ENCODE measurements around the gene VPS37C.

Gene VPS37C

GRCh38 chr11:61139387-61139786, 21.8 kb downstream of the VPS37C start:
- Histone ChIP-seq H2AFZ (ENCODE audit: low read depth, low read length) (no peak overlapping the region), H3K9ac (ENCODE audit: low read length) (no peak overlapping the region), H3K27ac (ENCODE audit: low read length) (no peak overlapping the region), H4K20me1 (ENCODE audit: insufficient read depth, low read length) (0 out of 2 replicates have a peak, but pooled peaks cover 5% of the 10 kb centered on the region), H3K79me2 (ENCODE audit: low read length) (peaks cover 14% of the 10 kb centered on the region), H3K4me3 (ENCODE audit: low read length) (no peak overlapping the region), H3K4me2 (ENCODE audit: low read length) (no peak overlapping the region), H3K27me3 (ENCODE audit: low read depth, low read length) (no peaks in the 10 kb centered on the region), H3K9me3 (ENCODE audit: insufficient read depth, low read length) (no peaks in the 10 kb centered on the region), H3K4me1 (ENCODE audit: low read length) (peaks cover 12% of the 10 kb centered on the region), H3K36me3 (replicated peaks; ENCODE audit: low read depth, low read length) (peaks cover 14% of the 10 kb centered on the region)
- TF ChIP-seq EZH2phosphoT487 (IDR thresholded peaks at IDR 0.05; ENCODE audit: low read depth) (no peak), CTCF (IDR thresholded peaks at IDR 0.05; ENCODE audit: low read depth, low read length) (no peak)

GRCh38 chr11:61138935-61139334, 22.3 kb downstream of the VPS37C start:
- H3K9ac ChIP-seq (ENCODE audit: low read length), result no peak overlapping the region
- peaks cover 14% of the 10 kb centered on the region for H3K36me3 ChIP-seq (replicated peaks; ENCODE audit: low read depth, low read length)
- no peak overlapping the region for H2AFZ ChIP-seq (ENCODE audit: low read depth, low read length)
- H3K4me1 ChIP-seq (ENCODE audit: low read length), result peaks cover 12% of the 10 kb centered on the region
- H3K4me3 ChIP-seq (ENCODE audit: low read length), result no peak overlapping the region
- H3K4me2 ChIP-seq (ENCODE audit: low read length), result no peak overlapping the region
- 0 out of 2 replicates have a peak, but pooled peaks cover 5% of the 10 kb centered on the region for H4K20me1 ChIP-seq (ENCODE audit: insufficient read depth, low read length)
- no peaks in the 10 kb centered on the region for H3K27me3 ChIP-seq (ENCODE audit: low read depth, low read length)
- H3K9me3 ChIP-seq (ENCODE audit: insufficient read depth, low read length), result no peaks in the 10 kb centered on the region
- H3K27ac ChIP-seq (ENCODE audit: low read length), result no peak overlapping the region
- no peak for TF ChIP-seq CTCF (IDR thresholded peaks at IDR 0.05; ENCODE audit: low read depth, low read length)
- no peak for TF ChIP-seq EZH2phosphoT487 (IDR thresholded peaks at IDR 0.05; ENCODE audit: low read depth)
- H3K79me2 ChIP-seq (ENCODE audit: low read length), result peaks cover 14% of the 10 kb centered on the region

- TF ChIP-seq CTCF (IDR thresholded peaks at IDR 0.05; ENCODE audit: low read depth, low read length), result no peak
- TF ChIP-seq EZH2phosphoT487 (IDR thresholded peaks at IDR 0.05; ENCODE audit: low read depth), result no peak
- Histone ChIP-seq H4K20me1 (ENCODE audit: insufficient read depth, low read length) (no peaks in the 10 kb centered on the region), H3K79me2 (ENCODE audit: low read length) (no peaks in the 10 kb centered on the region), H3K9ac (ENCODE audit: low read length) (no peak overlapping the region), H3K4me1 (ENCODE audit: low read length) (peaks cover 5% of the 10 kb centered on the region), H3K9me3 (ENCODE audit: insufficient read depth, low read length) (no peaks in the 10 kb centered on the region), H3K27ac (ENCODE audit: low read length) (no peak overlapping the region), H2AFZ (ENCODE audit: low read depth, low read length) (no peak overlapping the region), H3K4me3 (ENCODE audit: low read length) (no peak overlapping the region), H3K4me2 (ENCODE audit: low read length) (no peak overlapping the region), H3K36me3 (replicated peaks; ENCODE audit: low read depth, low read length) (peaks cover 14% of the 10 kb centered on the region), H3K27me3 (ENCODE audit: low read depth, low read length) (no peaks in the 10 kb centered on the region)
These were observed 26.4 kb downstream of the VPS37C start for GRCh38 chr11:61134801-61135257.

- no peak overlapping the region for H3K4me3 ChIP-seq (ENCODE audit: low read length)
- H3K4me1 ChIP-seq (ENCODE audit: low read length), result peaks cover 10% of the 10 kb centered on the region
- no peaks in the 10 kb centered on the region for H3K27me3 ChIP-seq (ENCODE audit: low read depth, low read length)
- no peak for TF ChIP-seq CTCF (IDR thresholded peaks at IDR 0.05; ENCODE audit: low read depth, low read length)
- TF ChIP-seq EZH2phosphoT487 (IDR thresholded peaks at IDR 0.05; ENCODE audit: low read depth), result no peak
- no peak overlapping the region for H3K27ac ChIP-seq (ENCODE audit: low read length)
- H3K9ac ChIP-seq (ENCODE audit: low read length), result no peak overlapping the region
- no peaks in the 10 kb centered on the region for H3K79me2 ChIP-seq (ENCODE audit: low read length)
- no peak overlapping the region for H3K4me2 ChIP-seq (ENCODE audit: low read length)
- no peaks in the 10 kb centered on the region for H3K9me3 ChIP-seq (ENCODE audit: insufficient read depth, low read length)
- H3K36me3 ChIP-seq (replicated peaks; ENCODE audit: low read depth, low read length), result peaks cover 14% of the 10 kb centered on the region
- H4K20me1 ChIP-seq (ENCODE audit: insufficient read depth, low read length), result no peaks in the 10 kb centered on the region
- H2AFZ ChIP-seq (ENCODE audit: low read depth, low read length), result no peak overlapping the region
These were observed 27.1 kb downstream of the VPS37C start for GRCh38 chr11:61133956-61134662.

All from OCI-LY3 (cell line).